Hepatocyte (in vitro differentiated cells): ENCODE results near the gene SYT15. TPM values are rescaled to one million over a fixed set of nuclear protein-coding genes. Genes with fewer than 3 reads are reported as not detected.

ENCODE experiments used
- DNase-seq: peaks from one replicate; pipeline ENCODE4 v3.0.0-alpha.2; 2016; ENCODE audit warnings: low spot score
- H2AFZ ChIP-seq: fragments of 200-600 bp; sonication (generic); 2 replicates; pipeline ENCODE4 v1.6.0; 2016; ENCODE audit warnings: antibody characterized with exemption, mild to moderate bottlenecking
- H3K27ac ChIP-seq: fragments of 200-600 bp; sonication (generic); 2 replicates; pipeline ENCODE4 v1.5.1; 2016; ENCODE audit warnings: mild to moderate bottlenecking
- H3K27me3 ChIP-seq: fragments of 200-600 bp; sonication (generic); 2 replicates; pipeline ENCODE4 v1.6.1; 2016
- H3K36me3 ChIP-seq: fragments of 200-600 bp; sonication (generic); replicated peaks from 2 replicates; pipeline ENCODE4 v1.5.1; 2016; ENCODE audit warnings: low read depth; ENCODE audit not compliant: insufficient read depth
- H3K4me1 ChIP-seq: fragments of 200-600 bp; sonication (generic); 2 replicates; pipeline ENCODE4 v1.5.1; 2016; ENCODE audit warnings: mild to moderate bottlenecking, moderate library complexity; ENCODE audit not compliant: insufficient read depth
- H3K4me2 ChIP-seq: fragments of 200-600 bp; sonication (generic); 2 replicates; pipeline ENCODE4 v1.6.0; 2016
- H3K4me3 ChIP-seq: fragments of 200-600 bp; sonication (generic); 2 replicates; pipeline ENCODE4 v1.5.1; 2016; ENCODE audit warnings: mild to moderate bottlenecking
- H3K79me2 ChIP-seq: fragments of 200-600 bp; sonication (generic); 2 replicates; pipeline ENCODE4 v1.6.0; 2017; ENCODE audit warnings: mild to moderate bottlenecking
- H3K9me2 ChIP-seq: fragments of 200-600 bp; sonication (generic); replicated peaks from 2 replicates; pipeline ENCODE4 v1.6.0; 2017; ENCODE audit warnings: mild to moderate bottlenecking; ENCODE audit not compliant: insufficient read depth
- H3K9me3 ChIP-seq: fragments of 200-600 bp; sonication (generic); 2 replicates; pipeline ENCODE4 v1.5.1; 2016; ENCODE audit warnings: low read depth, mild to moderate bottlenecking
- H4K20me1 ChIP-seq: fragments of 200-600 bp; sonication (generic); 2 replicates; pipeline ENCODE4 v1.6.0; 2016; ENCODE audit warnings: mild to moderate bottlenecking; ENCODE audit not compliant: insufficient read depth, poor library complexity, severe bottlenecking
- CTCF ChIP-seq: fragments of 200-600 bp; sonication (generic); IDR thresholded peaks from 2 replicates; pipeline ENCODE4 v1.5.1; 2016; ENCODE audit warnings: antibody characterized with exemption, mild to moderate bottlenecking; ENCODE audit not compliant: poor library complexity
- EZH2 ChIP-seq: fragments of 200-600 bp; sonication (generic); IDR thresholded peaks from 2 replicates; pipeline ENCODE4 v1.6.1; 2016; ENCODE audit warnings: antibody characterized with exemption, mild to moderate bottlenecking, borderline replicate concordance
- EZH2phosphoT487 ChIP-seq: fragments of 200-600 bp; sonication (generic); IDR thresholded peaks from one replicate; pipeline ENCODE4 v1.6.1; 2018; ENCODE audit warnings: antibody characterized with exemption, mild to moderate bottlenecking, low read depth, moderate library complexity; ENCODE audit not compliant: unreplicated experiment, severe bottlenecking
- WGBS: methylation state at CpG from one replicate; pipeline ENCODE4 v1.1.6; 2016; ENCODE audit warnings: low lambda C conversion rate; ENCODE audit errors: missing lambda C conversion rate; 5-methylcytosine and 5-hydroxymethylcytosine counted together
- polyA plus RNA-seq: library from polyadenylated mRNA; unstranded; fragments of >200 nt; fragmentation: Nextera tagmentation; extraction: Ambion mirVana; gene quantifications from 2 replicates; pipeline ENCODE4 v1.2.1, GENCODE V29; 2016
- total RNA-seq: library from RNA; depleted of rRNA; stranded (reverse); fragments of >200 nt; gene quantifications from 2 replicates; pipeline ENCODE4 v1.2.3, GENCODE V29; 2014

The SYT15 gene
- total and polyA plus RNA-seq, 2 experiments from 2014 or later, result 1.1 to 2.9 TPM

GRCh38 chr10:46537309-46537708, 41.6 kb upstream of the SYT15 start:
- H3K36me3 ChIP-seq, result no peaks in the 10 kb centered on the region
- no peaks in the 10 kb centered on the region for H4K20me1 ChIP-seq
- H3K4me1 ChIP-seq, result peaks cover 22% of the 10 kb centered on the region
- no peaks in the 10 kb centered on the region for H3K9me3 ChIP-seq
- TF ChIP-seq EZH2, result no peak
- H3K27me3 ChIP-seq, result no peaks in the 10 kb centered on the region
- 56% methylated on average over 5 of the region's 5 CpGs for WGBS
- H3K79me2 ChIP-seq, result no peaks in the 10 kb centered on the region
- DNase-seq, result no peak
- H3K9me2 ChIP-seq, result no peaks in the 10 kb centered on the region
- no peak overlapping the region for H3K4me2 ChIP-seq
- H3K4me3 ChIP-seq, result no peak overlapping the region
- H2AFZ ChIP-seq, result no peak overlapping the region
- no peak overlapping the region for H3K27ac ChIP-seq

DNA sequence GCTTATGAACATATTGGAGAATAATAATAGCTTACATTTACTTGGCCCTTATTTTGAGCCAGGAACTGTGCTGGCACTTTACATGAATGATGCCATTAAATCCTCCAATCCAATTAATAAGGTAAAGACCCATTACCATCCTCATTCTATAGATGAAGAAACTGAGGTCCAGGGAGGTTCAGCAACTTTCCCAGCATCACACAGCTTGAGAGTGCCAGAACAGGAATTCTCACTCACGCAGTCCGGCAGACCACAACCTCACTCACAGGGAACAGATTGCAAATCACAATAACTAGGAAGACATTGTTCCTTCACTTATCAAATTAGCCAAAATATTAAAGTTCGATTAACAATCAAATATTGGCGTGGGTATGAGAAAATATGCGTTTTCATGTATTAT, 40.8 kb upstream of the SYT15 start:
- TF ChIP-seq CTCF (no peak), EZH2 (no peak), EZH2phosphoT487 (no peak)
- H3K4me2 ChIP-seq, result no peak overlapping the region

DNA sequence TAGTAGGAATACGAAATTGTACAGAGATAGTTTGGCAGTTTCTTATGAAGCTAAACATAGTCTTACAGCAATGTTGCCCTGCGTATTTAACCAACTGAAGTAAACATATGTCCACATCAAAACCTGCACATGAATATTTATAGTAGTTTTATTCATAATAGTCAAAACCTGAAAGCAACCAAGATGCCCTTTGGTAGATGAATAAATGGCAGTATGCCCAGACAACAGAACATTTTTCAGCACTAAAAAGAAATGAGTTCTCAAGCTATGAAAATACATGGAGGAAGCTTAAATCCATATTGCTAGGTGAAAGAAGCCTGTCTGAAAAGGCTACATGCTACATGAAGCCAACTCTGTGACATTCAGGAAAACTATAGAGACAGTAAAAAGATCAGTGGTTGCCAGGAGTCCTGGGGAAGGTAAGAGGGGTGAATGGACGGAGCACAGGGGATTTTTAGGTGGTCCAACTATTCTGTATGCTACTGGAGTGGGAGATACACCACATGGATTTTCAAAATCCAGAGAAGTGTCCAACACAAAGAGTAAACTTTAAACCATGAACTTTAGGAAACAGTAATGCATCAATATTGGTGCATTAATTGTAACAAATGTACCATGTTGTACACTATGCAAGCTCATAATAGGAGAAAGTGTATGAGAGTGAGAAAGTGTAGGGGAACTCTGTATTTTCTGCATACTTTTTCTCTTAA, 40.1 kb upstream of the SYT15 start:
- WGBS, result 91% methylated on average over 3 of the region's 3 CpGs
- Histone ChIP-seq H3K27ac (peak overlapping the region; percentile 90), H3K4me2 (no peak overlapping the region), H3K36me3 (no peaks in the 10 kb centered on the region), H3K27me3 (no peaks in the 10 kb centered on the region), H2AFZ (no peak overlapping the region), H4K20me1 (no peaks in the 10 kb centered on the region), H3K79me2 (no peaks in the 10 kb centered on the region), H3K4me3 (no peak overlapping the region), H3K9me3 (no peaks in the 10 kb centered on the region), H3K4me1 (peaks cover 22% of the 10 kb centered on the region), H3K9me2 (no peaks in the 10 kb centered on the region)
- no peak for TF ChIP-seq CTCF
- TF ChIP-seq EZH2phosphoT487, result no peak
- no peak for TF ChIP-seq EZH2
- DNase-seq, result no peak

More for the DNA sequence above, 40.8 kb upstream of the SYT15 start:
- Histone ChIP-seq H3K9me2 (no peaks in the 10 kb centered on the region), H3K27me3 (no peaks in the 10 kb centered on the region), H3K27ac (no peak overlapping the region), H3K79me2 (no peaks in the 10 kb centered on the region), H3K9me3 (no peaks in the 10 kb centered on the region), H3K36me3 (no peaks in the 10 kb centered on the region), H2AFZ (no peak overlapping the region), H4K20me1 (no peaks in the 10 kb centered on the region), H3K4me3 (no peak overlapping the region), H3K4me1 (peaks cover 22% of the 10 kb centered on the region)
- no peak for DNase-seq
- 98% methylated on average over 5 of the region's 5 CpGs for WGBS

DNA sequence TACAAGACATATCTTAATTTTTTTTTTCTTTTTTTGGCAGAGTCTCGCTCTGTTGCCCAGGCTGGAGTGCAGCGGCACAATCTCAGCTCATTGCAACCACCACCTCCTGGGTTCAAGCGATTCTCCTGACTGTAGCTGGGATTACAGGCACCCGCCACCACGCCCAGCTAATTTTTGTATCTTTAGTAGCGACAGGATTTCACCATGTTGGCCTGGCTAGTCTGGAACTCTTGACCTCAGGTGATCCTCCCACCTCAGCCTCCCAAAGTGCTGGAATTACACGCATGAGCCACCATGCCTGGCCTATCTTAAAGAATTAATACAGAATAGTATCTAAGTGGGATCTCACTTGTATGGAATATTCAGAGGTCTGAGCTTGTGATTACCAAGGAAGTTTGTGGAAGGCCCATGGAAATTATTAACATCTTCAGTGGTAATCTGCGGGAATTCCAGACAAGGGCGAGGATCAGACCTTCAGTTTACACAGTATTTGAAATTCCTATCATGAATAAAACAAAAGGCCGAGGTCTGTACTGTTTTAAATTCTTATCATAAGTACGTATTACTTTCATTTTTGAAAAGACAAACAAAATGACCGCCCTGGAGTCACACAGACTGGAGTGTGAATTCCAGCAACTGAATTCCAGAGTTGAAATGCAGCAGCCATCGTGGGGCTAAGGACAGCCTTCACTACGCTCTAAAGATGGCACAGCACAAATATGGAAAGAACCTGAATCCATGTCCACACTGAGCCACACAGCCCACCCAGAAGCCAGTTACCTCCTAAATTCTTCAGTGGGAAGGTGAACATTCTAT, 39.1 kb upstream of the SYT15 start:
- WGBS, result 57% methylated on average over 14 of the region's 14 CpGs
- H2AFZ ChIP-seq, result peak overlapping the region; percentile 28
- peaks cover 22% of the 10 kb centered on the region for H3K4me1 ChIP-seq
- peak overlapping the region; percentile 90 for H3K27ac ChIP-seq
- DNase-seq, result peak; percentile 81
- no peaks in the 10 kb centered on the region for H3K9me3 ChIP-seq
- H3K4me3 ChIP-seq, result no peak overlapping the region
- H4K20me1 ChIP-seq, result no peaks in the 10 kb centered on the region
- TF ChIP-seq CTCF (no peak), EZH2phosphoT487 (no peak), EZH2 (no peak)
- H3K9me2 ChIP-seq, result no peaks in the 10 kb centered on the region
- peak overlapping the region; percentile 82 for H3K4me2 ChIP-seq
- no peaks in the 10 kb centered on the region for H3K79me2 ChIP-seq
- H3K36me3 ChIP-seq, result no peaks in the 10 kb centered on the region
- no peaks in the 10 kb centered on the region for H3K27me3 ChIP-seq
